Breast epithelium (tissue), 4 donors: Measurements from ENCODE around the gene TRIM54. TPM values are rescaled to one million over a fixed set of nuclear protein-coding genes. Genes with fewer than 3 reads are reported as not detected.
"Not testable (repeated sequence)": the region's sequence is repeated elsewhere in the genome, so short reads cannot be mapped to it uniquely, and the experiment has no call there.

Source experiments
- DNase-seq, 2 donors: peaks; one replicate each; pipeline ENCODE4 v3.0.0-alpha.2; 2019; ENCODE audit warnings: low spot score in 2 of 2
- H3K27ac ChIP-seq, 2 donors: fragments of 200-600 bp; sonication (generic) in 1 of 2; one replicate each; pipeline ENCODE4 v1.5.1; 2016 to 2019; ENCODE audit warnings: mild to moderate bottlenecking in 1 of 2
- H3K27me3 ChIP-seq, 2 donors: fragments of 200-600 bp; sonication (generic) in 1 of 2; one replicate each; pipeline versions ENCODE4 v1.5.1 to v1.6.0; 2017 to 2019; ENCODE audit warnings: control low read depth in 1 of 2, mild to moderate bottlenecking in 1 of 2
- H3K36me3 ChIP-seq: fragments of 200-600 bp; one replicate; pipeline ENCODE4 v1.5.1; 2019
- H3K4me1 ChIP-seq, 2 donors: fragments of 200-600 bp; sonication (generic); one replicate each; pipeline ENCODE4 v1.5.1; 2016 to 2019; ENCODE audit warnings: control low read depth in 1 of 2
- H3K4me3 ChIP-seq, 3 donors: fragments of 200-600 bp; sonication (generic); 1 replicate in 2 of 3; 2 replicates in 1 of 3; pipeline ENCODE4 v1.5.1; 2016 to 2019; ENCODE audit warnings: mild to moderate bottlenecking in 3 of 3, moderate library complexity in 2 of 3
- H3K9me3 ChIP-seq, 2 donors: fragments of 200-600 bp; sonication (generic) in 1 of 2; one replicate each; pipeline ENCODE4 v1.5.1; 2016 to 2019; ENCODE audit warnings: control low read depth in 1 of 2
- CTCF ChIP-seq, 3 donors: fragments of 450-650 bp; IDR thresholded peaks; one replicate each; pipeline ENCODE4 v1.5.1; 2016 to 2017; ENCODE audit warnings: antibody characterized with exemption in 3 of 3, mild to moderate bottlenecking in 3 of 3, moderate library complexity in 3 of 3
- POLR2A ChIP-seq: fragments of 450-650 bp; IDR thresholded peaks from one replicate; pipeline ENCODE4 v1.6.1; 2016; ENCODE audit warnings: antibody characterized with exemption, mild to moderate bottlenecking, moderate library complexity
- POLR2AphosphoS5 ChIP-seq, 3 donors: sonication (generic); formaldehyde crosslinking; IDR thresholded peaks; one replicate each; pipeline ENCODE4 v1.6.1; 2017; ENCODE audit warnings: antibody characterized with exemption in 3 of 3
- intact Hi-C: fragments of 100-400 bp; cut with DNase I; formaldehyde crosslinking; loops from one replicate; pipeline ENCODE4 v1.15.1; 2023; ENCODE audit warnings: low total_unique reads
- total RNA-seq, 3 donors: library from RNA; depleted of rRNA; stranded (reverse); fragments of >200 nt; gene quantifications; one replicate each; pipeline ENCODE4 v1.1.0, GENCODE V29; 2016

The TRIM54 gene
- total RNA-seq, 3 donors from 2014 or later = 0.15 to 0.66 TPM; not detected in 1

- H3K27me3 ChIP-seq = peaks cover 0 to 7% of the 10 kb centered on the region in 2 donors
- no peak for DNase-seq
- no peak overlapping the region for H3K4me3 ChIP-seq
- intact Hi-C loops = no loop called here
- TF ChIP-seq POLR2AphosphoS5 (IDR thresholded peaks at IDR 0.05) (no peak), POLR2A (no peak), CTCF (IDR thresholded peaks at IDR 0.05) (no peak)
- no peak overlapping the region for H3K27ac ChIP-seq
- no peaks in the 10 kb centered on the region for H3K4me1 ChIP-seq
- no peaks in the 10 kb centered on the region for H3K36me3 ChIP-seq
- no peaks in the 10 kb centered on the region for H3K9me3 ChIP-seq
These were observed 11.6 kb upstream of the TRIM54 start for GRCh38 chr2:27270670-27271069.

GRCh38 chr2:27271631-27272340, 10.4 kb upstream of the TRIM54 start:
- Histone ChIP-seq H3K36me3 (no peaks in the 10 kb centered on the region), H3K9me3 (no peaks in the 10 kb centered on the region), H3K27me3 (peaks cover 0 to 7% of the 10 kb centered on the region in 2 donors), H3K27ac (no peak overlapping the region), H3K4me1 (no peaks in the 10 kb centered on the region), H3K4me3 (no peak overlapping the region)
- intact Hi-C loops = no loop called here
- no peak for TF ChIP-seq CTCF (IDR thresholded peaks at IDR 0.05)
- TF ChIP-seq POLR2AphosphoS5 (IDR thresholded peaks at IDR 0.05) = no peak
- no peak for DNase-seq

- H3K36me3 ChIP-seq, DNase-seq, H3K9me3 ChIP-seq, H3K27me3 ChIP-seq, H3K27ac ChIP-seq, H3K4me3 ChIP-seq, H3K4me1 ChIP-seq, intact Hi-C loops: not testable (repeated sequence)
These were observed 9.4 kb upstream of the TRIM54 start for GRCh38 chr2:27272537-27273522.

GRCh38 chr2:27275211-27276150, 6.7 kb upstream of the TRIM54 start, which contains the start of gene DNAJC5G:
Gene DNAJC5G (plus strand): TSS chr2:27275433. CDS start chr2:27276729, 1,296 bp downstream.
- Histone ChIP-seq H3K27ac (no peak within 1 kb of the TSS), H3K9me3 (no peaks in the 10 kb centered on the region), H3K4me3 (no peak within 1 kb of the TSS), H3K4me1 (no peaks in the 10 kb centered on the region), H3K36me3 (no peaks in the 10 kb centered on the region), H3K27me3 (peaks cover 0 to under 1% of the 10 kb centered on the region in 2 donors)
- no peak for TF ChIP-seq POLR2AphosphoS5 (IDR thresholded peaks at IDR 0.05)
- no peak for TF ChIP-seq CTCF (IDR thresholded peaks at IDR 0.05)
- TF ChIP-seq POLR2A = no peak
- no peak for DNase-seq
- intact Hi-C loops = no loop called here

- no peak overlapping the region for H3K27ac ChIP-seq
- TF ChIP-seq POLR2A (no peak), POLR2AphosphoS5 (IDR thresholded peaks at IDR 0.05) (no peak), CTCF (IDR thresholded peaks at IDR 0.05) (no peak)
- H3K4me3 ChIP-seq = no peak overlapping the region
- H3K36me3 ChIP-seq = no peaks in the 10 kb centered on the region
- intact Hi-C loops = no loop called here
- H3K27me3 ChIP-seq = no peaks in the 10 kb centered on the region
- H3K4me1 ChIP-seq = no peaks in the 10 kb centered on the region
- DNase-seq = no peak
- H3K9me3 ChIP-seq = no peaks in the 10 kb centered on the region
These were observed 4.2 kb upstream of the TRIM54 start for GRCh38 chr2:27278010-27278409.
